BE2C (cell line): ENCODE data around the gene HMGXB3.

Source experiments
- DNase-seq: peaks from one replicate; pipeline ENCODE4 v3.0.0-alpha.2; 2020
- H3K27me3 ChIP-seq: fragments of 250-450 bp; sonication (Bioruptor Pico); 2 replicates; pipeline ENCODE4 v1.5.1; 2020; ENCODE audit warnings: mild to moderate bottlenecking
- H3K36me3 ChIP-seq: fragments of 250-450 bp; sonication (Bioruptor Pico); 2 replicates; pipeline ENCODE4 v1.5.1; 2020; ENCODE audit warnings: mild to moderate bottlenecking
- H3K4me1 ChIP-seq: fragments of 250-450 bp; sonication (Bioruptor Pico); 2 replicates; pipeline ENCODE4 v1.5.1; 2020
- H3K4me3 ChIP-seq: 2 replicates; pipeline ENCODE4 v1.5.1; 2011; ENCODE audit warnings: low read depth, low read length
- H3K9me3 ChIP-seq: fragments of 250-450 bp; sonication (Bioruptor Pico); 2 replicates; pipeline ENCODE4 v1.5.1; 2020
- TF ChIP-seq, protein P1 (sequence below): IDR thresholded peaks from 2 replicates; pipeline ENCODE4 v1.5.1; 2012; ENCODE audit warnings: mild to moderate bottlenecking, low read depth, low read length

HMGXB3 gene

DNA sequence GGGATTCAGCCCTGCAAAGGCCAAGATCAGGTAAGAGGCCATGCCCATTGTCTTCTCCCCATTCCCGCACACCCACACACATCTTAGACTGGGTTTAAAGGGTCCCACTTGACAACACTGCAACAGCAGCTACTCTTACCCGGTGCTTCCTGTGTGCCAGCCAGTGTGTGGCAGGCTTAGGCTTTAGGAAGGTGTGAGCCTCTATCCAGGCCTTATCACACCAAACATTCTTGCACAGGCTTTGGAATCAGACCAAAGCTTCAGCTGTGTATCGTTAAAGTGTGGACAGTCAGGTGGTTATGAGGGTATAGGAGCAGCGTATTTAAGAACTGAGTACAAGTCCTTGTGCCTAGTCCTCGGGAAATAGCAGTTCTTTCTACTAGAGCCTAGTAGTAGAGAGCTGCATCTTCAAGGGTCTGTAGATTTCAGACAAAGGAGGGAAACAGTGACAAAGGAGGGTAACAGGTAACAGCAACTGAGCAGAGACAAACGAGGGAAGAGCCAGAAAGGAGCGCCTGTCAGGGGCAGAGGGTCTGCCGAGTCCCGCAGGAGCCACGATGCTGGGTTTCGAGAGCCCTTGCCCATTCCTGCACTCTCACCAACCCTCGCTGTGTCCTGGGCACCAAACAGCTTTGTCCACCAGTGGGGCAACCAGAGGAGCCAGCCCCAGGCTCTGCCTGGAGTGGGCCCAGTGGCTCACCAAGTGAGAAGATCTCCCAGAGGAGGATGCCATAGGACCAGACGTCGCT lies 55.0 kb downstream of the HMGXB3 start:
- no peaks in the 10 kb centered on the region for H3K27me3 ChIP-seq
- H3K36me3 ChIP-seq: peaks cover 41% of the 10 kb centered on the region
- DNase-seq: no peak
- TF ChIP-seq, protein P1, sequence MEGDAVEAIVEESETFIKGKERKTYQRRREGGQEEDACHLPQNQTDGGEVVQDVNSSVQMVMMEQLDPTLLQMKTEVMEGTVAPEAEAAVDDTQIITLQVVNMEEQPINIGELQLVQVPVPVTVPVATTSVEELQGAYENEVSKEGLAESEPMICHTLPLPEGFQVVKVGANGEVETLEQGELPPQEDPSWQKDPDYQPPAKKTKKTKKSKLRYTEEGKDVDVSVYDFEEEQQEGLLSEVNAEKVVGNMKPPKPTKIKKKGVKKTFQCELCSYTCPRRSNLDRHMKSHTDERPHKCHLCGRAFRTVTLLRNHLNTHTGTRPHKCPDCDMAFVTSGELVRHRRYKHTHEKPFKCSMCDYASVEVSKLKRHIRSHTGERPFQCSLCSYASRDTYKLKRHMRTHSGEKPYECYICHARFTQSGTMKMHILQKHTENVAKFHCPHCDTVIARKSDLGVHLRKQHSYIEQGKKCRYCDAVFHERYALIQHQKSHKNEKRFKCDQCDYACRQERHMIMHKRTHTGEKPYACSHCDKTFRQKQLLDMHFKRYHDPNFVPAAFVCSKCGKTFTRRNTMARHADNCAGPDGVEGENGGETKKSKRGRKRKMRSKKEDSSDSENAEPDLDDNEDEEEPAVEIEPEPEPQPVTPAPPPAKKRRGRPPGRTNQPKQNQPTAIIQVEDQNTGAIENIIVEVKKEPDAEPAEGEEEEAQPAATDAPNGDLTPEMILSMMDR: no peak
- H3K4me1 ChIP-seq: no peaks in the 10 kb centered on the region
- H3K9me3 ChIP-seq: no peaks in the 10 kb centered on the region
- no peak overlapping the region for H3K4me3 ChIP-seq

DNA sequence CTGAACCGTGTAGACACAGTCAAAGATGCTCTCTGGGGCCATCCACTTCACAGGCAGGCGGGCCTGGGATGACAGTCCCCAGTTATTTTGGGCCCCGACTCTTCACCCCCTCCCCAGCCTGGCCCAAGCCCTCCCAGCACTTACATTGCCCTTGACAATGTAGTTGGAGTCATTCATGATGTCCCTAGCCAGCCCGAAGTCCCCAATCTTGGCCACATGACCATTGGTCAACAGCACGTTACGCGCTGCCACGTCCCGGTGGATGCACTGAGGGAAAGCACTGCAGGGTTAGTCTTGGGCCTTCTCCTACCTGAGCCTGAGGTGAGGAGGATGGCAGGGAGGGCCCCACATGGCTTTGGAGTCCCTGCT lies 55.5 kb downstream of the HMGXB3 start:
- DNase-seq: no peak
- Histone ChIP-seq H3K9me3 (no peaks in the 10 kb centered on the region), H3K27me3 (no peaks in the 10 kb centered on the region), H3K4me3 (no peak overlapping the region), H3K36me3 (peaks cover 35% of the 10 kb centered on the region), H3K4me1 (no peaks in the 10 kb centered on the region)
- TF ChIP-seq, protein P1: no peak

DNA sequence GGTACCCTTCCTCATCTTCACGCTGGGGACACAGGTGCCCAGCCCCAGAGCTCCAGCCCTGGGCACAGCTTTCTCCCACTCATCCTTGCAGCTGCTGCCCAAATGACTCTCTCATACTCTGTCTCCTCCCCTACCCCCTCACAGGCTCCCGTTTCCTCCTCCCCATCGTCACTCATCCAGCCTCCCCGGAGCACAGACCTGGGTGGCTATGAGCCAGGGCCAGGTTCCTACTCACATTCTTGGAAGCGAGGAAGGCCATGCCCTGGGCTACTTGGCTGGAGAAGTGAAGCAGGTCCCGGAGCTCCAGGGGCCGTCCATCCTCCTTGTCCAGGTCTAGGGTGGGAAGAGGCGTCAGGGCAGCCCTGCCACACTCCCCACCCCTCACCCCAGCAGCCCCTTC lies 56.5 kb downstream of the HMGXB3 start:
- TF ChIP-seq, protein P1: no peak
- Histone ChIP-seq H3K27me3 (no peaks in the 10 kb centered on the region), H3K9me3 (no peaks in the 10 kb centered on the region), H3K4me3 (no peak overlapping the region), H3K36me3 (peaks cover 25% of the 10 kb centered on the region), H3K4me1 (no peaks in the 10 kb centered on the region)
- no peak for DNase-seq

DNA sequence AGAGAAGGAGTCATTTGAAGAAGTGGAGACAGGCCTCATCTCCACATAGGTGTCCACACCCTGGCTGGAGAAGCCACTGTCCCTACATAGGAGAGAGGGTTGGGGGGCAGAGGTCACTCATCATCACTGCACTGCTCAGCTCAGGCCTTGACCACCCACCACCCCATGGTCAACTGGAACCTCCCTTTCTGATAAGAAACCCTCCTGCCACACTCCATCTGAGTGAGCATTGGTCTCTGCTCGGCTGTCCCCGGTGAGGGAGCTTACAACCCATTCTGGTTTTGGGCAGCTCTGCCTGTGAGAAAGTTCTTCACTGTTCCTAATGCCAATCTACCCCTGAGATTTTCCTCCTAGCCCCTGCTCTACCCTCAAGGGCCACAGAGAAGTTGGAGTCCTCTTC lies 57.0 kb downstream of the HMGXB3 start:
- Histone ChIP-seq H3K27me3 (no peaks in the 10 kb centered on the region), H3K36me3 (peaks cover 21% of the 10 kb centered on the region), H3K4me3 (no peak overlapping the region), H3K9me3 (no peaks in the 10 kb centered on the region), H3K4me1 (no peaks in the 10 kb centered on the region)
- TF ChIP-seq, protein P1: no peak
- no peak for DNase-seq

DNA sequence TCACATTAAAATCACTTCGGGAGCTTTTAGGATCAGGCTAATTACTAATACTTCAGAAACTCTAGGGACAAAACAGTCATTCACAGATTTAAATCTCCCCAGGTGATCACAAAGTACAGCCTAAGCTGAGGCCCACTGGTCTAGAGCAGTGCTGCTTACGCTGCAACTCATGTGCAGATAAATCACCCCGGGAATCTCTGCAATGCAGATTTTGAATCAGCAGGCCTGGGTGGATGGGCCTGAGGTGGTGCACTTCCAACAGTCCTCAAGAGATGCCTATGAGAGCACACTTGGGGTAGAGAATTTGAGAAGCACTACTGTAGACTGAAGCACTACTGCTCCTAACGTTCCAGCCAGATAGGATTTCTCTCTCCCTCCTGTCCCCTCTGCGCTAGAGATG lies 57.5 kb downstream of the HMGXB3 start:
- DNase-seq: no peak
- no peaks in the 10 kb centered on the region for H3K27me3 ChIP-seq
- no peaks in the 10 kb centered on the region for H3K4me1 ChIP-seq
- no peaks in the 10 kb centered on the region for H3K9me3 ChIP-seq
- H3K4me3 ChIP-seq: no peak overlapping the region
- peaks cover 16% of the 10 kb centered on the region for H3K36me3 ChIP-seq
- TF ChIP-seq, protein P1: no peak

DNA sequence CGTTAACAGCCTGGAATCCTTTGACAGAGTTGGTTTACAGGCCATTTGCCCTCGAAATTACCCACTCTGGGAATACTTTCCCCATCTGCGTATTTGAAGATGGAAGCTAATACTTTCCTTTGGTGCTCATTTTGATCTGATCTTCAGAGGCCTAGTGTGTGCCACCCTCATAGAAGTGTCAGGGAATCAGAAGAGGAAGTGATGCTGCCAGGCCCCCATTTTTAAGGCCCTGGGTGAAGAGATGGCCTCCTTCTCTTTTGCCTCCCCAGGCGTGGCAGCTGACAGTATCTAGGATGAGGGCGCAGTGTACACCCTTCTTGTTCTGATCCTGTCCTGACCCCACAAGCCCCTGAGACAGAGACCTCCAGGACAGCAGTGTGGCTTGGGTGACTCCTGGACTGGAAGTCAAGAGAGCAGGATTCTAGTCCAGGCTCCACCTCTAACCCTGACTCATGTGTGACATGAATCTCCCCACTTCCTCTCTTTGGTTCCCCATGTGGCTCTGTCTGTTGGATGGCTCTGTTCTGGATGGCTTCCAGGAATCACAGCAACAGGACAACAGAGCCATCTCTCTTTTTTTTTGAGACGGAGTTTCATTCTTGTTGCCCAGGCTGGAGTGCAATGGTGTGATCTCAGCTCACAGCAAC lies 58.1 kb downstream of the HMGXB3 start:
- TF ChIP-seq, protein P1: no peak
- Histone ChIP-seq H3K9me3 (no peaks in the 10 kb centered on the region), H3K27me3 (no peaks in the 10 kb centered on the region), H3K36me3 (peaks cover 10% of the 10 kb centered on the region), H3K4me1 (no peaks in the 10 kb centered on the region), H3K4me3 (no peak overlapping the region)
- DNase-seq: no peak
